ENCODE measurements around the gene GCC2.

DNA sequence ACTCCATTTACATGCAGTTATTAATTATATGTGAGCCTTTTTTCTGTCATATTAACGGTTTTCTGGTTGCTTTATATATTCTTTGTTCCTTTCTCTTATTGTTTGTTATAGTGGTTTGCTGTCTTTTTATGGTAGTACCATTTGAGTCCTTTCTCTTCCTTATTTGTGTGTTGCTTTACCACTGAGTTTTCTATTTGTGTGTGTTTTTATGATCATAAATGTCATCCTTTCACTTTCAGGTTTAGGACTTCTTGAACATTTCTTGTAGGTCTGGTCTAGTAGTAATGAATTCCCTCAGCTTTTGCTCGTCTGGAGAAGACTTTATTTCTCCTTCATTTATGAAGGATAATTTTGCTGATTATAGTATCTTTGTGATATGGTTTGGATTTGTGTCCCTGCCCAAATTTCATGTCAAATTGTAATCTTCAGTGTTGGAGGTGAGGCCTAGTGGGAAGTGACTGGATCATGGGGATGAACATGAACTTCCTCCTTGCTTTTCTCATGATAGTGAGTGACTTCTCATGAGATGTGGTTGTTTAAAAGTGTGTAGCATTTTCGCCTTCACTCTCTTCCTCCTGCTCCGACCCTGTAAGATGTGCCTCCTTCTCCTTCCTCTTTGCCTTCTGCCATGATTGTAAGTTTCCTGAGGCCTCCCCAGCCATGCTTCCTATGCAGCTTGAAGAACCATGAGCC is 11.5 kb downstream of the GCC2 start:
- TF ChIP-seq, protein P1, sequence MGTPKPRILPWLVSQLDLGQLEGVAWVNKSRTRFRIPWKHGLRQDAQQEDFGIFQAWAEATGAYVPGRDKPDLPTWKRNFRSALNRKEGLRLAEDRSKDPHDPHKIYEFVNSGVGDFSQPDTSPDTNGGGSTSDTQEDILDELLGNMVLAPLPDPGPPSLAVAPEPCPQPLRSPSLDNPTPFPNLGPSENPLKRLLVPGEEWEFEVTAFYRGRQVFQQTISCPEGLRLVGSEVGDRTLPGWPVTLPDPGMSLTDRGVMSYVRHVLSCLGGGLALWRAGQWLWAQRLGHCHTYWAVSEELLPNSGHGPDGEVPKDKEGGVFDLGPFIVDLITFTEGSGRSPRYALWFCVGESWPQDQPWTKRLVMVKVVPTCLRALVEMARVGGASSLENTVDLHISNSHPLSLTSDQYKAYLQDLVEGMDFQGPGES (IDR thresholded peaks at IDR 0.05; ENCODE audit: low read depth, low read length) = no peak
- TF ChIP-seq, protein P2, sequence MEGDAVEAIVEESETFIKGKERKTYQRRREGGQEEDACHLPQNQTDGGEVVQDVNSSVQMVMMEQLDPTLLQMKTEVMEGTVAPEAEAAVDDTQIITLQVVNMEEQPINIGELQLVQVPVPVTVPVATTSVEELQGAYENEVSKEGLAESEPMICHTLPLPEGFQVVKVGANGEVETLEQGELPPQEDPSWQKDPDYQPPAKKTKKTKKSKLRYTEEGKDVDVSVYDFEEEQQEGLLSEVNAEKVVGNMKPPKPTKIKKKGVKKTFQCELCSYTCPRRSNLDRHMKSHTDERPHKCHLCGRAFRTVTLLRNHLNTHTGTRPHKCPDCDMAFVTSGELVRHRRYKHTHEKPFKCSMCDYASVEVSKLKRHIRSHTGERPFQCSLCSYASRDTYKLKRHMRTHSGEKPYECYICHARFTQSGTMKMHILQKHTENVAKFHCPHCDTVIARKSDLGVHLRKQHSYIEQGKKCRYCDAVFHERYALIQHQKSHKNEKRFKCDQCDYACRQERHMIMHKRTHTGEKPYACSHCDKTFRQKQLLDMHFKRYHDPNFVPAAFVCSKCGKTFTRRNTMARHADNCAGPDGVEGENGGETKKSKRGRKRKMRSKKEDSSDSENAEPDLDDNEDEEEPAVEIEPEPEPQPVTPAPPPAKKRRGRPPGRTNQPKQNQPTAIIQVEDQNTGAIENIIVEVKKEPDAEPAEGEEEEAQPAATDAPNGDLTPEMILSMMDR (IDR thresholded peaks at IDR 0.05) = no peak
- TF ChIP-seq, protein P3, sequence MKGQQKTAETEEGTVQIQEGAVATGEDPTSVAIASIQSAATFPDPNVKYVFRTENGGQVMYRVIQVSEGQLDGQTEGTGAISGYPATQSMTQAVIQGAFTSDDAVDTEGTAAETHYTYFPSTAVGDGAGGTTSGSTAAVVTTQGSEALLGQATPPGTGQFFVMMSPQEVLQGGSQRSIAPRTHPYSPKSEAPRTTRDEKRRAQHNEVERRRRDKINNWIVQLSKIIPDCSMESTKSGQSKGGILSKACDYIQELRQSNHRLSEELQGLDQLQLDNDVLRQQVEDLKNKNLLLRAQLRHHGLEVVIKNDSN (IDR thresholded peaks at IDR 0.05; ENCODE audit: borderline replicate concordance, low read depth) = no peak
- TF ChIP-seq SIN3A (IDR thresholded peaks at IDR 0.05; ENCODE audit: borderline replicate concordance, low read depth, low read length) = no peak

All from SK-N-SH (cell line).